Mammary epithelial cell (primary cell): ENCODE results near the gene MINDY3.

Experiments used
- EZH2 ChIP-seq: IDR thresholded peaks from 2 replicates; pipeline ENCODE4 v1.6.1; 2012; ENCODE audit warnings: low read length, inconsistent platforms, borderline replicate concordance
- TF ChIP-seq, protein P1 (sequence below), 2 donors: IDR thresholded peaks in 1 of 2; conservative IDR thresholded peaks in 1 of 2; 2 replicates each; pipeline ENCODE4 v1.5.1; 2011 to 2012; ENCODE audit warnings: inconsistent platforms in 2 of 2, low read length in 2 of 2, mild to moderate bottlenecking in 2 of 2, control low read depth in 1 of 2, low read depth in 1 of 2; ENCODE audit not compliant: insufficient read depth in 1 of 2; ENCODE audit errors: extremely low read depth in 1 of 2

GRCh38 chr10:15808204-15808797 lies 52.0 kb downstream of the MINDY3 start:
- TF ChIP-seq, protein P1, sequence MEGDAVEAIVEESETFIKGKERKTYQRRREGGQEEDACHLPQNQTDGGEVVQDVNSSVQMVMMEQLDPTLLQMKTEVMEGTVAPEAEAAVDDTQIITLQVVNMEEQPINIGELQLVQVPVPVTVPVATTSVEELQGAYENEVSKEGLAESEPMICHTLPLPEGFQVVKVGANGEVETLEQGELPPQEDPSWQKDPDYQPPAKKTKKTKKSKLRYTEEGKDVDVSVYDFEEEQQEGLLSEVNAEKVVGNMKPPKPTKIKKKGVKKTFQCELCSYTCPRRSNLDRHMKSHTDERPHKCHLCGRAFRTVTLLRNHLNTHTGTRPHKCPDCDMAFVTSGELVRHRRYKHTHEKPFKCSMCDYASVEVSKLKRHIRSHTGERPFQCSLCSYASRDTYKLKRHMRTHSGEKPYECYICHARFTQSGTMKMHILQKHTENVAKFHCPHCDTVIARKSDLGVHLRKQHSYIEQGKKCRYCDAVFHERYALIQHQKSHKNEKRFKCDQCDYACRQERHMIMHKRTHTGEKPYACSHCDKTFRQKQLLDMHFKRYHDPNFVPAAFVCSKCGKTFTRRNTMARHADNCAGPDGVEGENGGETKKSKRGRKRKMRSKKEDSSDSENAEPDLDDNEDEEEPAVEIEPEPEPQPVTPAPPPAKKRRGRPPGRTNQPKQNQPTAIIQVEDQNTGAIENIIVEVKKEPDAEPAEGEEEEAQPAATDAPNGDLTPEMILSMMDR (conservative IDR thresholded peaks at IDR 0.05 in 1 of 2, IDR thresholded peaks at IDR 0.05 in 1 of 2; ENCODE audit: extremely low read depth in 1 of 2, insufficient read depth in 1 of 2, low read depth in 1 of 2, low read length in 2 of 2), result no peak
- no peak for TF ChIP-seq EZH2
